Lower leg skin (tissue), 4 donors: ENCODE data around the gene PI16. TPM values are rescaled to one million over a fixed set of nuclear protein-coding genes. Genes with fewer than 3 reads are reported as not detected.

Source experiments
- DNase-seq, 2 donors: peaks; one replicate each; pipeline ENCODE4 v3.0.0-alpha.2; 2019; ENCODE audit warnings: low spot score in 2 of 2
- H3K4me3 ChIP-seq: fragments of 200-600 bp; sonication (generic); 2 replicates; pipeline ENCODE4 v1.5.1; 2017; ENCODE audit warnings: mild to moderate bottlenecking, low read depth; ENCODE audit not compliant: poor library complexity, severe bottlenecking
- CTCF ChIP-seq, 3 donors: fragments of 450-650 bp; IDR thresholded peaks; one replicate each; pipeline ENCODE4 v1.5.1; 2016; ENCODE audit warnings: antibody characterized with exemption in 3 of 3, mild to moderate bottlenecking in 3 of 3, moderate library complexity in 2 of 3
- POLR2A ChIP-seq, 2 donors: fragments of 450-650 bp; IDR thresholded peaks; one replicate each; pipeline ENCODE4 v1.6.1; 2016 to 2017; ENCODE audit warnings: antibody characterized with exemption in 2 of 2, mild to moderate bottlenecking in 1 of 2, moderate library complexity in 1 of 2
- WGBS, 2 donors: methylation state at CpG; one replicate each; pipeline ENCODE4 v1.1.5; 2018; 5-methylcytosine and 5-hydroxymethylcytosine counted together
- intact Hi-C: fragments of 100-400 bp; cut with DNase I; formaldehyde crosslinking; loops from one replicate; pipeline ENCODE4 v1.15.0; 2023; ENCODE audit warnings: low total_unique reads
- total RNA-seq, 4 donors: library from RNA; depleted of rRNA; stranded (reverse); fragments of >200 nt; gene quantifications; one replicate each; pipeline ENCODE4 v1.1.0, GENCODE V29; 2016

Gene PI16
- total RNA-seq, 4 donors from 2014 or later: 2.1 to 18.5 (median 2.7) TPM

GRCh38 chr6:36980129-36980528 is 25.6 kb downstream of the PI16 start:
- TF ChIP-seq CTCF (IDR thresholded peaks at IDR 0.05): no peak
- intact Hi-C loops: no loop called here
- DNase-seq: no peak
- 76 to 80% methylated on average over 6 of the region's 6 CpGs for WGBS, 2 donors
- H3K4me3 ChIP-seq: no peak overlapping the region

GRCh38 chr6:36980876-36981619 is 26.5 kb downstream of the PI16 start:
- 70 to 78% methylated on average over 13 to 14 of the region's 14 CpGs for WGBS, 2 donors
- intact Hi-C loops: no loop called here
- no peak for DNase-seq

GRCh38 chr6:36983538-36983937 is 29.0 kb downstream of the PI16 start:
- TF ChIP-seq POLR2A (IDR thresholded peaks at IDR 0.05) (no peak), CTCF (IDR thresholded peaks at IDR 0.05) (no peak)
- DNase-seq: no peak
- intact Hi-C loops: no loop called here
- no peak overlapping the region for H3K4me3 ChIP-seq
- 89 to 90% methylated on average over 3 of the region's 3 CpGs for WGBS, 2 donors

More at GRCh38 chr6:36980876-36981619, 26.5 kb downstream of the PI16 start:
- TF ChIP-seq CTCF (IDR thresholded peaks at IDR 0.05) (no peak), POLR2A (IDR thresholded peaks at IDR 0.05) (no peak)
- H3K4me3 ChIP-seq: no peak overlapping the region

- 9% methylated on average over 19 of the region's 19 CpGs for WGBS, 2 donors
- TF ChIP-seq CTCF (IDR thresholded peaks at IDR 0.05) (no peak), POLR2A (IDR thresholded peaks at IDR 0.05) (no peak)
- DNase-seq: no peak
- H3K4me3 ChIP-seq: peak overlapping the region; percentile 97
- intact Hi-C loops: no loop called here
Observed at GRCh38 chr6:36984581-36985416, 30.3 kb downstream of the PI16 start.

GRCh38 chr6:36985417-36985807 is 30.9 kb downstream of the PI16 start:
- 1% methylated on average over 15 of the region's 15 CpGs for WGBS, 2 donors
- DNase-seq: no peak
- H3K4me3 ChIP-seq: peak overlapping the region; percentile 97
- intact Hi-C loops: no loop called here
- no peak for TF ChIP-seq POLR2A (IDR thresholded peaks at IDR 0.05)
- no peak for TF ChIP-seq CTCF (IDR thresholded peaks at IDR 0.05)
